Stimulated activated CD4-positive, alpha-beta T cell treated with anti-CD3 and anti-CD28 coated beads, Interleukin-12 subunit alpha, Interleukin-12 subunit beta, amount 100 ng/mL, for 24 hours (primary cell): ENCODE data around the gene LRIG1.
A peak's percentile ranks its signal among the peaks of the same experiment; 100 is the strongest.

ENCODE experiments used
- DNase-seq, 2 experiments: peaks; one replicate each; pipeline ENCODE4 v3.0.0-alpha.2; 2020; ENCODE audit warnings: low read depth in 2 of 2

Gene LRIG1

GRCh38 chr3:66489115-66489514, 11.7 kb downstream of the LRIG1 start:
- DNase-seq = no peak

GRCh38 chr3:66488492-66488891, 12.3 kb downstream of the LRIG1 start:
- DNase-seq = no peak

GRCh38 chr3:66487465-66487864, 13.4 kb downstream of the LRIG1 start:
- no peak for DNase-seq

GRCh38 chr3:66486646-66487045, 14.2 kb downstream of the LRIG1 start:
- DNase-seq = no peak

GRCh38 chr3:66486202-66486601, 14.6 kb downstream of the LRIG1 start:
- no peak for DNase-seq

GRCh38 chr3:66485291-66485968, 15.4 kb downstream of the LRIG1 start:
- no peak for DNase-seq

GRCh38 chr3:66484106-66484844, 16.5 kb downstream of the LRIG1 start:
- no peak for DNase-seq

GRCh38 chr3:66483409-66483906, 17.4 kb downstream of the LRIG1 start:
- DNase-seq = no peak

GRCh38 chr3:66483006-66483405, 17.8 kb downstream of the LRIG1 start:
- DNase-seq = no peak

GRCh38 chr3:66482018-66482404, 18.8 kb downstream of the LRIG1 start:
- no peak for DNase-seq

GRCh38 chr3:66481071-66482017, 19.5 kb downstream of the LRIG1 start:
- no peak for DNase-seq

- DNase-seq = no peak
These were observed 20.2 kb downstream of the LRIG1 start for GRCh38 chr3:66480666-66481065.

GRCh38 chr3:66479532-66479947, 21.3 kb downstream of the LRIG1 start:
- DNase-seq = no peak

GRCh38 chr3:66478960-66479359, 21.9 kb downstream of the LRIG1 start:
- DNase-seq = no peak

- no peak for DNase-seq
These were observed 23.0 kb downstream of the LRIG1 start for GRCh38 chr3:66477856-66478255.

- no peak for DNase-seq
These were observed 23.9 kb downstream of the LRIG1 start for GRCh38 chr3:66476852-66477381.

GRCh38 chr3:66475386-66476020, 25.3 kb downstream of the LRIG1 start:
- DNase-seq = no peak

GRCh38 chr3:66473692-66474091, 27.1 kb downstream of the LRIG1 start:
- no peak for DNase-seq

- DNase-seq = no peak
These were observed 27.6 kb downstream of the LRIG1 start for GRCh38 chr3:66473181-66473580.

GRCh38 chr3:66472313-66473134, 28.3 kb downstream of the LRIG1 start:
- peak; percentile 26 to 34 for DNase-seq
